WI38 (cell line): ENCODE data around the gene RBBP8.

Experiments
- H3K4me3 ChIP-seq: 2 replicates; pipeline ENCODE4 v1.5.1; 2011; ENCODE audit warnings: low read depth, mild to moderate bottlenecking, control low read depth, low read length
- CTCF ChIP-seq: IDR thresholded peaks from 2 replicates; pipeline ENCODE4 v1.5.1; 2012; ENCODE audit warnings: low read depth, mild to moderate bottlenecking, control low read depth, low read length

Gene RBBP8

GRCh38 chr18:23058746-23059415, 125.8 kb downstream of the RBBP8 start:
- no peak for TF ChIP-seq CTCF
- H3K4me3 ChIP-seq, result no peak overlapping the region

GRCh38 chr18:23059541-23060465, 126.7 kb downstream of the RBBP8 start:
- no peak for TF ChIP-seq CTCF
- no peak overlapping the region for H3K4me3 ChIP-seq

- no peak overlapping the region for H3K4me3 ChIP-seq
- TF ChIP-seq CTCF, result no peak
Observed at GRCh38 chr18:23062011-23062410, 128.9 kb downstream of the RBBP8 start.

- TF ChIP-seq CTCF, result no peak
- no peak overlapping the region for H3K4me3 ChIP-seq
Observed at GRCh38 chr18:23063502-23063901, 130.4 kb downstream of the RBBP8 start.

- no peak overlapping the region for H3K4me3 ChIP-seq
- no peak for TF ChIP-seq CTCF
Observed at GRCh38 chr18:23065234-23065806, 132.2 kb downstream of the RBBP8 start.

- no peak overlapping the region for H3K4me3 ChIP-seq
- TF ChIP-seq CTCF, result no peak
Observed at GRCh38 chr18:23066060-23066459, 132.9 kb downstream of the RBBP8 start.
